Measurements from ENCODE around the gene NECTIN2. TPM values are rescaled to one million over a fixed set of nuclear protein-coding genes. Genes with fewer than 3 reads are reported as not detected.

Gene NECTIN2
- 95.6 and 115 TPM in 2 replicates for total RNA-seq

DNA sequence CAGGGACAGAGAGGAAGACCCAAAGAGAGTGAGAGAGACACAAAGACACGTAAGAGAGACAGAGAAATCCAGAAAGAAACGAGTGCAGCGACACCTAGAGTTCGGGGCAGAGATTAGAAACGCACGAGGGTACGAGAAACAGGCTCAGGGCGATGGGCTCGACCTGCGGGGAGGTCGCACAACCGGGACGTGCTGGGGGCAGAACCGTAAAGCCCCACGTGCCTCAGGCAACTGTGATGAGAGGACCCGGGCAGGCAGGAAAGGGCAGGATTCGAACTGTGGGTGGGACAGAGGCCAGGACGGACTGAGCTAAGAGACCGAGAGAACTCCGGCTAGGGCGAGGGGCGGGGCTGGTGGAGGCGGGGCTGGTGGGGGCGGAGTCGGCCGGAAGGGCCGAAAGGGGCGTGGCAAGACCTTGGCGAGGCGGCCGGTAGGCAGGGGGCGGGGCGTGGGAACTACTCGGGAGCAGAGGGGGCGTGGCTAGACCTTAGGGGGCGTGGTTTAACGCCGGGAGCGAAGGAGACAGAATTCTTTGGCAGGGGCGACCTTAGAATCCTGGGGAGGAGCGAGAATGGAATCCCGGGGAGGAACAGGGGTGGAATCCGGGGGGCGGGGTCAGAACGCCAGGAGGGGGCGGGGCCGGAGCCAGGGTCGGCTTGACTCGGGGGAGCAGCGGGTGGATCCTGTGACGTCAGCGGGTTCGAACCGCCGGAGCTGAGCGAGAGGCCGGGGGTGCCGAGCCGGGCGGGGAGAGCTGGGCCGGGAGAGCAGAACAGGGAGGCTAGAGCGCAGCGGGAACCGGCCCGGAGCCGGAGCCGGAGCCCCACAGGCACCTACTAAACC is at the start of gene NECTIN2:
TSS of gene NECTIN2 (plus strand) at position 686 of the 843 bp plus-strand sequence. CDS start 229 bp downstream, outside the sequence.

DNA sequence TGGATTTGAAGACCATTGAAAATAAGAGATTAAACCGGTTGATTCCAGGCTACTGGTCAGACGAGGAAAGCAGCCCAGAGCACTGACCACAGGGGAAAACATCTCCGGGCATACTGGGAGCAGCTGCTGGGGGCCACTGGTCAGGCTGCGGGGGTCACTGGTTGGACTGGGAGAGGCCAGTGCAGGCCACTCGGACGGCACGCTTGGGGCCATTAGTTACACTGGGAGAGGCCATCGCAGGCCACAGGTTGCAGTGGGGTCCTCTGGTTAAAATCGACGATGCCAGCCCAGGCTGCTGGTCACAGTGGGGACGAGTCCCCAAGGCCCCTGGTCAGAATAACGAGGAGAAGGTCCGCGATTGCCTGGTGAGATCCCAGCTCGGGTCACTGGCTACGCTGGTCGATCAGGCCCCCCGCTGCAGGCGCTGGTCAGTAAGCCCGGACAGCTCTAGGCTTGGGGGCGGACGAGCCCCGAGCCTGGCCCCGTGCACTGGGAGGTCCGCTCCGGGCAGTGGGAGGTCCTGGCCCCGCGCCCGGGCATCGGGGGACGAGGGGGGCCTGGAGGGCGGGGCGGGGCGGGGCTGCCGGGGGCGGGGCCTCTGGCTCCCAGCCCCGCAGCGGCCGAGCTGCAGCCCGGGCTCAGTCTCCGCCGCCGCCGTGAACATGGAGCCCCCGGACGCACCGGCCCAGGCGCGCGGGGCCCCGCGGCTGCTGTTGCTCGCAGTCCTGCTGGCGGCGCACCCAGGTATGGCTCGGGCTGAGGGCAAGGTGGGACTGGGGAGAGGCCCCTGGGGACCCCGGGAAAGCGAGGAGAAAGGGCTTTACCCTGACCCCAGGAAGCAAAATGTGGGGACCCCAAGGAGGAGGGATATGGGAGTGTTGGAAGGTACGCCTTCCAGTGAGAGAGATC is 37.4 kb upstream of the NECTIN2 start, which contains the start of gene BCAM:
TSS of gene BCAM (plus strand) at position 641 of the 909 bp plus-strand sequence. CDS start at position 663, 22 bp downstream.

DNA sequence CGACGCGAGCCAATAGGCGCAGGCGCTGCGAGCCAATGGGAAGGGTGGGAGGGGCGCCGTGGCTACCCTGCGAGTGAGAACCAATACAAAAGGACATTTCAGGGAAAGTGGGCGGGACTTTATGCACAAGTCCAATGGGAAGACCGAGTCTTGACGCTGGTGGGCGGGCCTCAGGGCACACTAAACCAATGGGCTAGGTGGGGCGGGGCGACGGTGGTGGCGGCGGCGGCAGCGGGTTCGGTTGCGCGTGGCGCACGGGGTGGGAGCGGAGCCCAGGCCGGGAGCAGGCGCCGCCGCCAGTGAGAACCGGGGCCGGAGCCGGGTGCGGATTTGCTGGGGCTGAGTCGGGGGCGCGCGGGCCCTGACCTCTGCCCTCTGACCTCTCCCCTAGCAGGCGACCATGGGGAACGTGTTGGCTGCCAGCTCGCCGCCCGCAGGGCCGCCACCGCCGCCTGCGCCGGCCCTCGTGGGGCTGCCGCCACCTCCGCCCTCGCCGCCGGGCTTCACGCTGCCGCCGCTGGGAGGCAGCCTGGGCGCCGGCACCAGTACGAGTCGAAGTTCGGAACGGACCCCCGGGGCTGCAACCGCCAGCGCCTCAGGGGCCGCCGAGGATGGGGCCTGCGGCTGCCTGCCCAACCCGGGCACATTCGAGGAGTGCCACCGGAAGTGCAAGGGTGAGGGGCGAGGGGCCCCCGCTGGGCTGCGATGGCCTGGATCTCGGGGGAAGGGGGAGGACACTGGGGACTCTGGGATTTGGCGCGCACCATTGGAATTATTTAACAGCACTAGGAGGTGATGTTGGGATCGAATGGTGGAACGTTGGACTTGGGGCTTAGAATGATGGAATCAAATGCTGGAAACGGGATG is 45.2 kb downstream of the NECTIN2 start, which contains the start of gene TOMM40:
TSS of gene TOMM40 (plus strand) at position 239 of the 867 bp plus-strand sequence. CDS start at position 401, 162 bp downstream.

GRCh38 chr19:44905437-44906160 is 59.5 kb downstream of the NECTIN2 start, which contains the start of gene APOE:
Gene APOE, plus strand, starts transcription at chr19:44905796. Its CDS starts 829 bp downstream, at chr19:44906625.

GRCh38 chr19:44914433-44915206 is 68.5 kb downstream of the NECTIN2 start, which contains the start of gene APOC1:
Gene APOC1, plus strand, starts transcription at chr19:44914608. Its CDS starts 284 bp downstream, at chr19:44914892.

Other genes with a start within 250 kb of the NECTIN2 start
- gene IGSF23, start 232.7 kb upstream of the NECTIN2 start, total RNA-seq = not detected in 2 replicates
- gene PVR, start 202.4 kb upstream of the NECTIN2 start, total RNA-seq = 137 and 147 TPM in 2 replicates
- gene CEACAM19, start 174.8 kb upstream of the NECTIN2 start, total RNA-seq = 0.30 and 1.9 TPM in 2 replicates
- gene CEACAM16, start 147.1 kb upstream of the NECTIN2 start, total RNA-seq = not detected in 2 replicates
- gene BCL3, start 97.6 kb upstream of the NECTIN2 start, total RNA-seq = 9.2 and 9.6 TPM in 2 replicates
- not detected in 2 replicates for gene CBLC, start 68.4 kb upstream of the NECTIN2 start, total RNA-seq
- 9.3 and 20.2 TPM in 2 replicates for gene BCAM, start 37.2 kb upstream of the NECTIN2 start, total RNA-seq
- gene TOMM40, start 45.0 kb downstream of the NECTIN2 start, total RNA-seq = 43.4 and 64.6 TPM in 2 replicates
- gene APOE, start 59.5 kb downstream of the NECTIN2 start, total RNA-seq = 2.3 and 8.9 TPM in 2 replicates
- gene APOC1, start 68.3 kb downstream of the NECTIN2 start, total RNA-seq = 0.59 TPM in 1 of 2 replicates, not detected in the other
- not detected in 2 replicates for gene APOC4, start 95.9 kb downstream of the NECTIN2 start, total RNA-seq
- gene APOC2, start 99.8 kb downstream of the NECTIN2 start, total RNA-seq = not detected in 2 replicates
- 51.7 and 56.2 TPM in 2 replicates for gene CLPTM1, start 109.1 kb downstream of the NECTIN2 start, total RNA-seq
- gene RELB, start 155.2 kb downstream of the NECTIN2 start, total RNA-seq = 11.0 and 19.2 TPM in 2 replicates
- gene CLASRP, start 192.7 kb downstream of the NECTIN2 start, total RNA-seq = 16.9 and 19.1 TPM in 2 replicates
- 0.32 TPM in 1 of 2 replicates, not detected in the other for gene ZNF296, start 230.2 kb downstream of the NECTIN2 start, total RNA-seq
- 20.9 and 25.2 TPM in 2 replicates for gene GEMIN7, start 233.0 kb downstream of the NECTIN2 start, total RNA-seq
- gene PPP1R37, start 246.9 kb downstream of the NECTIN2 start, total RNA-seq = 25.8 and 26.7 TPM in 2 replicates